OCI-LY3 (cell line): Measurements from ENCODE around the gene ATOH8.
"Not testable (repeated sequence)": the region's sequence is repeated elsewhere in the genome, so short reads cannot be mapped to it uniquely, and the experiment has no call there.

ENCODE experiments used
- H2AFZ ChIP-seq: fragments of 200-600, 300-600 bp; shearing (Covaris generic); 2 replicates; pipeline ENCODE4 v1.6.0; 2014; ENCODE audit warnings: antibody characterized with exemption, low read depth, low read length
- H3K27ac ChIP-seq: fragments of 200-600, 300-600 bp; sonication (generic); 2 replicates; pipeline ENCODE4 v1.5.1; 2014; ENCODE audit warnings: mild to moderate bottlenecking, low read length, moderate library complexity, mixed read lengths
- H3K27me3 ChIP-seq: fragments of 200-600, 300-600 bp; sonication (generic); 2 replicates; pipeline ENCODE4 v1.6.1; 2014; ENCODE audit warnings: low read depth, low read length, mixed read lengths
- H3K36me3 ChIP-seq: fragments of 200-600, 300-600 bp; sonication (generic); replicated peaks from 2 replicates; pipeline ENCODE3; 2014; ENCODE audit warnings: low read depth, low read length, mixed read lengths
- H3K4me1 ChIP-seq: fragments of 300-600, 200-600 bp; sonication (generic); 2 replicates; pipeline ENCODE4 v1.6.1; 2014; ENCODE audit warnings: low read length, mixed read lengths
- H3K4me2 ChIP-seq: fragments of 200-600, 300-600 bp; sonication (generic); 2 replicates; pipeline ENCODE4 v1.6.1; 2014; ENCODE audit warnings: low read length, mixed read lengths
- H3K4me3 ChIP-seq: fragments of 300-600, 200-600 bp; sonication (generic); 2 replicates; pipeline ENCODE4 v1.5.1; 2014; ENCODE audit warnings: antibody characterized with exemption, mild to moderate bottlenecking, low read length, moderate library complexity
- H3K79me2 ChIP-seq: fragments of 300-600, 200-600 bp; shearing (Covaris generic); 2 replicates; pipeline ENCODE4 v1.6.1; 2014; ENCODE audit warnings: mild to moderate bottlenecking, low read length, mixed read lengths
- H3K9ac ChIP-seq: fragments of 300-600, 200-600 bp; shearing (Covaris generic); 2 replicates; pipeline ENCODE4 v1.6.0; 2014; ENCODE audit warnings: mild to moderate bottlenecking, low read length, moderate library complexity
- H3K9me3 ChIP-seq: fragments of 200-600, 300-600 bp; shearing (Covaris generic); 2 replicates; pipeline ENCODE4 v1.6.1; 2014; ENCODE audit warnings: low read length, mixed read lengths; ENCODE audit not compliant: insufficient read depth
- H4K20me1 ChIP-seq: fragments of 200-600, 300-600 bp; sonication (generic); 2 replicates; pipeline ENCODE4 v1.6.1; 2016; ENCODE audit warnings: low read length, mixed read lengths; ENCODE audit not compliant: insufficient read depth
- EZH2phosphoT487 ChIP-seq: fragments of 200-600 bp; shearing (Covaris generic); IDR thresholded peaks from 2 replicates; pipeline ENCODE4 v1.6.1; 2018; ENCODE audit warnings: antibody characterized with exemption, mixed run types, low read depth
- TF ChIP-seq, protein P1 (sequence below): fragments of 200-600, 300-600 bp; sonication (generic); IDR thresholded peaks from 2 replicates; pipeline ENCODE4 v1.5.1; 2014; ENCODE audit warnings: antibody characterized with exemption, low read length, low read depth

The ATOH8 gene

DNA sequence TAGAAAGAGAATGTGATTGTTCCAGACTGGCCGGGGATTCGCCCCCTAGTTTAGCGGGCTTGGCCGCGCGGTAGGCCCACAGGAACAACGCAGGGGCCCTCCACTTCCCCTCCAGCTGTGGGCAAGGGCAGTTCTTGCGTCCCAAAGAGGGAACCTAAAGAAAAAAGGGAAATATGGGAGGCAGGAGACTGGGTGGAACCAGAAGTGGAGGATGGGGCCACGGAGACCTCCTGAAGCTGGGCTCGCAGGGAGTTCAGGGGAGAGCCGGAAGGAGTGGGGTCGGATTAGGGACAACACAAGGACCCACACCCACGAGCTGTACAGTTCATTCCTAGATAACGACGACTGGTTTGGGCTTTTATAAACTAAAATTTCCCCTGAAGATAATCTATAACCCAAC lies 41.5 kb upstream of the ATOH8 start:
- H3K27ac ChIP-seq: no peak overlapping the region
- no peak overlapping the region for H2AFZ ChIP-seq
- H3K4me1 ChIP-seq: peaks cover 3% of the 10 kb centered on the region; the same call in 1 of the 2 replicates
- no peak for TF ChIP-seq EZH2phosphoT487
- TF ChIP-seq, protein P1, sequence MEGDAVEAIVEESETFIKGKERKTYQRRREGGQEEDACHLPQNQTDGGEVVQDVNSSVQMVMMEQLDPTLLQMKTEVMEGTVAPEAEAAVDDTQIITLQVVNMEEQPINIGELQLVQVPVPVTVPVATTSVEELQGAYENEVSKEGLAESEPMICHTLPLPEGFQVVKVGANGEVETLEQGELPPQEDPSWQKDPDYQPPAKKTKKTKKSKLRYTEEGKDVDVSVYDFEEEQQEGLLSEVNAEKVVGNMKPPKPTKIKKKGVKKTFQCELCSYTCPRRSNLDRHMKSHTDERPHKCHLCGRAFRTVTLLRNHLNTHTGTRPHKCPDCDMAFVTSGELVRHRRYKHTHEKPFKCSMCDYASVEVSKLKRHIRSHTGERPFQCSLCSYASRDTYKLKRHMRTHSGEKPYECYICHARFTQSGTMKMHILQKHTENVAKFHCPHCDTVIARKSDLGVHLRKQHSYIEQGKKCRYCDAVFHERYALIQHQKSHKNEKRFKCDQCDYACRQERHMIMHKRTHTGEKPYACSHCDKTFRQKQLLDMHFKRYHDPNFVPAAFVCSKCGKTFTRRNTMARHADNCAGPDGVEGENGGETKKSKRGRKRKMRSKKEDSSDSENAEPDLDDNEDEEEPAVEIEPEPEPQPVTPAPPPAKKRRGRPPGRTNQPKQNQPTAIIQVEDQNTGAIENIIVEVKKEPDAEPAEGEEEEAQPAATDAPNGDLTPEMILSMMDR: no peak
- no peak overlapping the region for H3K4me2 ChIP-seq
- no peak overlapping the region for H3K4me3 ChIP-seq
- H3K79me2 ChIP-seq: no peaks in the 10 kb centered on the region
- H4K20me1 ChIP-seq: no peaks in the 10 kb centered on the region
- no peaks in the 10 kb centered on the region for H3K9me3 ChIP-seq
- H3K27me3 ChIP-seq: peaks cover 32% of the 10 kb centered on the region
- no peaks in the 10 kb centered on the region for H3K36me3 ChIP-seq
- no peak overlapping the region for H3K9ac ChIP-seq

DNA sequence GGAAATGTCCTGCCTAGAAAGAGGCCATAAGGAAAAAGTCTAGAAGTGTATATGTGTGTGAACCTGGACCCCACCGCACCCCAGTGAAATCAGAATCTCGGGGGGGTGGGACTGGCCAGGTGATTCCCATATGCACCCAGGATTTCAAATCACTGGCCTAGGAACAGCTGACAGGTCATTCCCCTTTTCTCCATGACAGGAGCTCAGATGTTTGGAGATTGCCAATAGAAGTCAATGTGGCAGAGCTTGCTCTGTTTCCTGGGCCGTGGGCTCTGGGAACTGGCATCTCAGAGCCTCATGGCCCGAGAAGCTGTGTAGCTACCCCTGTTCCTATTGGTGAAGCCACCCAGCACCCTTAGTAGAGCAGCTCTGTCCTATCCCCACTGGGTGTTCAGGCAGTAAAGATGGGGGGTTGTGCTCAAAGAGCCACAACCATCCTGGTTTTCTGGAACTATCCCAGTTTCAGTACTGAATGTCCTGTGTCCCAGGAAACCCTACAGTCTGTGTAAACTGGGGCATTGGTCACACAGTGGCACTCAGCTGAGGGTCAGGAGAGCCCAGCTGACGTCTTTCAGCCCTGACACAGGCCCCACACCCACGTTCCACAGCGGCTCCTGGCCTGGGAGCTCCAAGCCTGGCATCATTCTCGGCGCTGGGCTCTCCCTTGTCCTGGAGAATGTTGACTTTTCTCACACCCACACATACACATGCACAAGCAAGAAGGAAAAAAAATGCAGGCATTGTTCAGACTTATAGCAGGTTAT lies 40.8 kb upstream of the ATOH8 start:
- Histone ChIP-seq H3K79me2 (no peaks in the 10 kb centered on the region), H3K4me1 (no peaks in the 10 kb centered on the region), H3K9ac (no peak overlapping the region), H4K20me1 (no peaks in the 10 kb centered on the region), H3K9me3 (no peaks in the 10 kb centered on the region), H3K36me3 (no peaks in the 10 kb centered on the region), H3K4me3 (no peak overlapping the region), H3K4me2 (no peak overlapping the region), H3K27me3 (peaks cover 31% of the 10 kb centered on the region), H2AFZ (no peak overlapping the region), H3K27ac (no peak overlapping the region)
- TF ChIP-seq, protein P1: no peak
- TF ChIP-seq EZH2phosphoT487: no peak

DNA sequence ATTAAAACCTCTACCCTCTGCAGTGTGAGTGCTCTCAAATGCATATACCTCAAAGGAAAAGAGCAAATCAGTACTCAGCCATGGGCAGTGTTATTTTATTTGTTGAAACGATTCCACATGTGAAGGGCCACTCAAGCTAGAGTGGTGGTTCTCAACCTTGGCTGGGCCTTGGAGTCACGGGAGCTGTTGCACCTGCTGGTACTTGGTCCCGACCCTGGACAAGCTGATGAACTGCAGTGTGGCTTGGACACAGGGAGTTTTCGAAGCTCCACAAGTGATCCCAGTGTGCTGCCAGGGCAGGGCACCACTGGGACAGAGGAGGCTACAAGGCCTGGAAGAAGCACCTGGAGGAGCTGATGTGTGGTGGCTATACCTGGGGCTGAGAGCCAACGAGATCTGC lies 40.0 kb upstream of the ATOH8 start:
- Histone ChIP-seq H3K4me3 (no peak overlapping the region), H3K27me3 (peaks cover 26% of the 10 kb centered on the region), H4K20me1 (no peaks in the 10 kb centered on the region), H3K79me2 (no peaks in the 10 kb centered on the region), H3K27ac (no peak overlapping the region), H2AFZ (no peak overlapping the region), H3K4me2 (no peak overlapping the region), H3K4me1 (no peaks in the 10 kb centered on the region), H3K9ac (no peak overlapping the region), H3K9me3 (no peaks in the 10 kb centered on the region), H3K36me3 (no peaks in the 10 kb centered on the region)
- TF ChIP-seq, protein P1: no peak
- no peak for TF ChIP-seq EZH2phosphoT487

DNA sequence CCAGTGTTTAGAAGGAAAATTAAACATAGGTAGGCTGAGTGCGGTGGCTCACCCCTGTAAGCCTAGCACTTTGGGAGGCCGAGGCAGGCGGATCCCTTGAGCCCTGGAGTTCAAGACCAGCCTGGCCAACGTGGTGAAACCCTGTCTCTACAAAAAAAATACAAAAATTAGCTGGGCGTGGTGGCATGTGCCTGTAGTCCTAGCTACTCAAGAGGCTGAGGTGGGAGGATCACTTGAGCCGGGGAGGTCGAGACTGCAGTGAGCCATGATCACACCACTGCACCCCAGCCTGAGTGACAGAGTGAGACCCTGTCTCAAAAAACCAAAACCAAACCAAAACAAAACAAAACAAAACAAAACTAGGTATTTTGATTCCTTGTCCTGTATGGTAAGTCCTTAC lies 39.4 kb upstream of the ATOH8 start:
- not testable (repeated sequence) for H3K9ac ChIP-seq, H3K4me1 ChIP-seq, H3K36me3 ChIP-seq, H3K4me2 ChIP-seq, H4K20me1 ChIP-seq, H3K27ac ChIP-seq, H3K79me2 ChIP-seq, H2AFZ ChIP-seq, H3K9me3 ChIP-seq, H3K4me3 ChIP-seq
- H3K27me3 ChIP-seq: peaks cover 23% of the 10 kb centered on the region
